Measurements from ENCODE around the gene DRP2. TPM values are rescaled to one million over a fixed set of nuclear protein-coding genes. Genes with fewer than 3 reads are reported as not detected.

Gene DRP2
- total RNA-seq, 1 experiment from 2014 or later = 0.40 TPM

GRCh38 chrX:101260435-101260834, 40.8 kb downstream of the DRP2 start:
- no peaks in the 10 kb centered on the region for H3K4me1 Mint-ChIP-seq (ENCODE audit: insufficient read depth, unreplicated experiment)
- no TSS peak for BruUV-seq (replicated peaks)
- no peak for TF ChIP-seq CTCF (IDR thresholded peaks at IDR 0.05; ENCODE audit: unreplicated experiment)

GRCh38 chrX:101262590-101262989, 43.0 kb downstream of the DRP2 start:
- Mint-ChIP-seq H3K27ac (ENCODE audit: low read depth, unreplicated experiment) (no peak overlapping the region), H3K4me1 (ENCODE audit: insufficient read depth, unreplicated experiment) (no peaks in the 10 kb centered on the region), H3K27me3 (ENCODE audit: insufficient read depth, unreplicated experiment) (peaks cover 49% of the 10 kb centered on the region), H3K36me3 (ENCODE audit: insufficient read depth, unreplicated experiment) (no peaks in the 10 kb centered on the region), H3K9me3 (ENCODE audit: unreplicated experiment) (no peaks in the 10 kb centered on the region), H3K4me3 (ENCODE audit: unreplicated experiment) (no peak overlapping the region)
- ChIA-PET CTCF (interaction anchor here (0.9 kb wide), 1 partner anchor 494 kb away, joined by 3 read pairs; no protein-coding TSS in a partner anchor), POLR2A (no interaction called here)
- no peak for DNase-seq (ENCODE audit: unreplicated experiment)
- intact Hi-C loops (cut with micrococcal nuclease) = no loop called here
- BruUV-seq (replicated peaks) = no TSS peak
- TF ChIP-seq CTCF (IDR thresholded peaks at IDR 0.05; ENCODE audit: unreplicated experiment) = no peak

More at GRCh38 chrX:101260435-101260834, 40.8 kb downstream of the DRP2 start:
- Mint-ChIP-seq H3K9me3 (ENCODE audit: unreplicated experiment) (no peaks in the 10 kb centered on the region), H3K27me3 (ENCODE audit: insufficient read depth, unreplicated experiment) (peaks cover 71% of the 10 kb centered on the region), H3K36me3 (ENCODE audit: insufficient read depth, unreplicated experiment) (no peaks in the 10 kb centered on the region), H3K27ac (ENCODE audit: low read depth, unreplicated experiment) (no peak overlapping the region), H3K4me3 (ENCODE audit: unreplicated experiment) (no peak overlapping the region)
- intact Hi-C loops (cut with micrococcal nuclease) = no loop called here
- DNase-seq (ENCODE audit: unreplicated experiment) = peak; percentile 16
- POLR2A ChIA-PET = no interaction called here
- CTCF ChIA-PET = interaction anchor here (0.6 kb wide), 1 partner anchor 34 kb away, joined by 5 read pairs; no protein-coding TSS in a partner anchor

GRCh38 chrX:101263766-101264165, 44.2 kb downstream of the DRP2 start:
- no TSS peak for BruUV-seq (replicated peaks)
- no peak for TF ChIP-seq CTCF (IDR thresholded peaks at IDR 0.05; ENCODE audit: unreplicated experiment)

GRCh38 chrX:101265869-101266428, 46.4 kb downstream of the DRP2 start:
- no peaks in the 10 kb centered on the region for H3K9me3 Mint-ChIP-seq (ENCODE audit: unreplicated experiment)
- ChIA-PET POLR2A (no interaction called here), CTCF (interaction anchor here (0.6 to 1.1 kb wide), 2 partner anchors 13 to 22 kb away, joined by 3 read pairs; no protein-coding TSS in a partner anchor)
- H3K4me1 Mint-ChIP-seq (ENCODE audit: insufficient read depth, unreplicated experiment) = no peaks in the 10 kb centered on the region
- intact Hi-C loops (cut with micrococcal nuclease) = no loop called here
- no peak overlapping the region for H3K4me3 Mint-ChIP-seq (ENCODE audit: unreplicated experiment)
- BruUV-seq (replicated peaks) = no TSS peak
- no peaks in the 10 kb centered on the region for H3K36me3 Mint-ChIP-seq (ENCODE audit: insufficient read depth, unreplicated experiment)
- peak; percentile 13 for DNase-seq (ENCODE audit: unreplicated experiment)
- no peak overlapping the region for H3K27ac Mint-ChIP-seq (ENCODE audit: low read depth, unreplicated experiment)
- H3K27me3 Mint-ChIP-seq (ENCODE audit: insufficient read depth, unreplicated experiment) = peaks cover 50% of the 10 kb centered on the region
- TF ChIP-seq CTCF (IDR thresholded peaks at IDR 0.05; ENCODE audit: unreplicated experiment) = no peak

More at GRCh38 chrX:101263766-101264165, 44.2 kb downstream of the DRP2 start:
- Mint-ChIP-seq H3K27me3 (ENCODE audit: insufficient read depth, unreplicated experiment) (peaks cover 48% of the 10 kb centered on the region), H3K36me3 (ENCODE audit: insufficient read depth, unreplicated experiment) (no peaks in the 10 kb centered on the region), H3K4me1 (ENCODE audit: insufficient read depth, unreplicated experiment) (no peaks in the 10 kb centered on the region), H3K9me3 (ENCODE audit: unreplicated experiment) (no peaks in the 10 kb centered on the region), H3K27ac (ENCODE audit: low read depth, unreplicated experiment) (no peak overlapping the region), H3K4me3 (ENCODE audit: unreplicated experiment) (no peak overlapping the region)
- POLR2A ChIA-PET = no interaction called here
- intact Hi-C loops (cut with micrococcal nuclease) = no loop called here
- no peak for DNase-seq (ENCODE audit: unreplicated experiment)
- CTCF ChIA-PET = interaction anchor here (0.6 kb wide), 1 partner anchor 614 kb away, joined by 3 read pairs; no protein-coding TSS in a partner anchor
